Bronchial epithelial cell (primary cell): ENCODE measurements around the gene ANKH. TPM values are rescaled to one million over a fixed set of nuclear protein-coding genes. Genes with fewer than 3 reads are reported as not detected.

Source experiments
- DNase-seq: peaks from one replicate; pipeline ENCODE4 v3.0.0-alpha.2; 2010; ENCODE audit warnings: low read depth
- FAIRE-seq: peaks from 2 replicates; lab custom pipeline; 2011; peaks lifted over from hg19 to GRCh38; lab: Jason Lieb, UNC
- H3K27me3 ChIP-seq: 2 replicates; pipeline ENCODE4 v1.5.1; 2011; ENCODE audit warnings: low read length; ENCODE audit not compliant: control insufficient read depth, insufficient read depth
- H3K36me3 ChIP-seq: 2 replicates; pipeline ENCODE4 v1.5.1; 2011; ENCODE audit warnings: low read length; ENCODE audit not compliant: control insufficient read depth, insufficient read depth
- H3K4me3 ChIP-seq: 2 replicates; pipeline ENCODE4 v1.5.1; 2011; ENCODE audit warnings: mild to moderate bottlenecking, low read depth, low read length, control low read depth
- CTCF ChIP-seq: IDR thresholded peaks from 2 replicates; pipeline ENCODE4 v1.5.1; 2011; ENCODE audit warnings: mild to moderate bottlenecking, moderate library complexity, low read length, control low read depth, inconsistent platforms; ENCODE audit not compliant: insufficient read depth, severe bottlenecking
- total RNA-seq: library from RNA; depleted of rRNA; stranded (reverse); fragments of >200 nt; gene quantifications from 2 replicates; pipeline ENCODE4 v1.2.1, GENCODE V29; 2014

The ANKH gene
- total RNA-seq, 1 donor from 2014 or later: 12.9 TPM

- Histone ChIP-seq H3K4me3 (no peak overlapping the region), H3K36me3 (peaks cover 2% of the 10 kb centered on the region), H3K27me3 (no peaks in the 10 kb centered on the region)
- TF ChIP-seq CTCF: no peak
- DNase-seq: no peak
- FAIRE-seq: no peak
Measured at GRCh38 chr5:14756478-14756877, 115.1 kb downstream of the ANKH start.

GRCh38 chr5:14753947-14754346, 117.6 kb downstream of the ANKH start:
- H3K27me3 ChIP-seq: no peaks in the 10 kb centered on the region
- FAIRE-seq (no peak), DNase-seq (no peak)
- no peak overlapping the region for H3K4me3 ChIP-seq
- no peak for TF ChIP-seq CTCF
- peaks cover 2% of the 10 kb centered on the region for H3K36me3 ChIP-seq

GRCh38 chr5:14753292-14753691, 118.3 kb downstream of the ANKH start:
- no peaks in the 10 kb centered on the region for H3K27me3 ChIP-seq
- no peak for DNase-seq
- H3K36me3 ChIP-seq: peaks cover 3% of the 10 kb centered on the region
- no peak for FAIRE-seq
- no peak overlapping the region for H3K4me3 ChIP-seq
- no peak for TF ChIP-seq CTCF

GRCh38 chr5:14752497-14753071, 119.0 kb downstream of the ANKH start:
- no peak for FAIRE-seq
- no peak overlapping the region for H3K4me3 ChIP-seq
- H3K27me3 ChIP-seq: no peaks in the 10 kb centered on the region
- peaks cover 3% of the 10 kb centered on the region for H3K36me3 ChIP-seq
- TF ChIP-seq CTCF: no peak
- no peak for DNase-seq

GRCh38 chr5:14750712-14751111, 120.9 kb downstream of the ANKH start:
- Histone ChIP-seq H3K4me3 (no peak overlapping the region), H3K27me3 (no peaks in the 10 kb centered on the region), H3K36me3 (peaks cover 3% of the 10 kb centered on the region)
- DNase-seq (no peak), FAIRE-seq (no peak)
- TF ChIP-seq CTCF: no peak

GRCh38 chr5:14749579-14750101, 121.9 kb downstream of the ANKH start:
- FAIRE-seq (no peak), DNase-seq (peak; percentile 23)
- TF ChIP-seq CTCF: no peak
- Histone ChIP-seq H3K27me3 (no peaks in the 10 kb centered on the region), H3K4me3 (no peak overlapping the region), H3K36me3 (peaks cover 1% of the 10 kb centered on the region)
